ENCODE results near the gene TRMT112.

The TRMT112 gene

DNA sequence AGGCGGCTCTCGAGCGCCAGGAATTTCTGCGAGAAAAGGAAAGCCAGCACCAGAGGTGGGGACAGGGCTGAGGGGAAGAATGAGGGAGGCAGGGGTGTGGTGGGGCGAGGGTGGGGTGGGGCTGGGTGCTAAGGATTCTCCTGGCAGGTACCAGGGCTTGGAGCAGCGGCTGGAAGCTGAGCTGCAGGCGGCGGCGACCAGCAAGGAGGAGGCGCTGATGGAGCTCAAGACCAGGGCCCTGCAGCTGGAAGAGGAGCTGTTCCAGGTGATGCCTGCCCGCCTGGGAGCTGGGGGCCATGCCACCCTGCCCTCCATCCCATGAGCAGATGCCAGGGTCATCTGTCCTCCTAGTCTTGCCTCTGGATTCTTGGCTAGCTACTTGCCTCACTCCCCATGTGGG lies 32.0 kb upstream of the TRMT112 start:
- no peak for DNase-seq

DNA sequence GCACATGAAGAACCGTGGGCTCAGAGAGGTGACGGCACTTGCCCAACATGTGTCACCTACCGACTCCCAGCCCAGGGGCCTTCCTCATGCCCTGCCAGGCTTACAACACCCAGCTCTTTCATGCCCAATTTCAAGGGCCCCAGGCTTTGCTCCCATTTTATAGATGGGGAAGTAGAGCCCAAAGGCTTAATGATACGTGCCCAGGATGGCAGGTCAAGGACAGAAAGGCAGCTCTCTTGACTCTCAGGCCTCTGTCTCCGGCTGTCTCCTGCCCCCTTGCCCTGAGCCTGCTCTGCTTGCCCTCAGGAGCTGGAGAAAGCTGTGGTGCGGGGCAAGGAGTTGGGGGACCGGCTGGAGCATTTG lies 31.6 kb upstream of the TRMT112 start:
- no peak for DNase-seq

DNA sequence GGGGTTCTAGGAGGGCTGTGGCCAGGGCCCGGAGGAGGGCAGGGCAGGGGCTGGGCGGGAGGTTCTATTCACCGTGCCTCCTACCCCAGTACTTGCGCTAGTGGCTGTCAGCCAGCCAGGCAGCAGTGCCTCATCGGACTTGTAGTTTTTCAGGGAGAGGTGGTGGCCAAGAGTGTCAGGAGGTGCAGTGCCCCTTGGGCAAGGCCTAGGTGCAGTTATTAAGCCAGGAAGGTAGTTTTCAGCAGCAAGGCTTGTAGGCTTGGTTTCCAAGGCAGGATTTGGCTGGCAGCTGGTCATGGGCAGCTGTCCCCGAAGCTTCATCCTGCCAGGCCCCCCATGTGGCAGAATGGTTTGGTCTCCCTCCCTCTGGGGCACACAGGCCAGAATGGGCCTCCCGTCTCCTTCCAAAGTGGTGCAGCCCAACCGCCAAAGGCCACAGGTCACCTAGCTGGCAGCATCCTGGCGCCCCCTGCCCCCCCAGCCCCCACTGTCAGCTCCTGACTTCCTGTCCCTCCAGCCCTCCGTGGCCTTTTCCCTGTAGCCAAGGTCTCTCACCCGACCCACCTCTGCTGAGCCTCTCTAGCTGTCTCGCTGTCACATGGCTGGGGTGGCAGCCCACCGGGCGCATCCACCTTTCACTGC lies 31.1 kb upstream of the TRMT112 start:
- DNase-seq: no peak

DNA sequence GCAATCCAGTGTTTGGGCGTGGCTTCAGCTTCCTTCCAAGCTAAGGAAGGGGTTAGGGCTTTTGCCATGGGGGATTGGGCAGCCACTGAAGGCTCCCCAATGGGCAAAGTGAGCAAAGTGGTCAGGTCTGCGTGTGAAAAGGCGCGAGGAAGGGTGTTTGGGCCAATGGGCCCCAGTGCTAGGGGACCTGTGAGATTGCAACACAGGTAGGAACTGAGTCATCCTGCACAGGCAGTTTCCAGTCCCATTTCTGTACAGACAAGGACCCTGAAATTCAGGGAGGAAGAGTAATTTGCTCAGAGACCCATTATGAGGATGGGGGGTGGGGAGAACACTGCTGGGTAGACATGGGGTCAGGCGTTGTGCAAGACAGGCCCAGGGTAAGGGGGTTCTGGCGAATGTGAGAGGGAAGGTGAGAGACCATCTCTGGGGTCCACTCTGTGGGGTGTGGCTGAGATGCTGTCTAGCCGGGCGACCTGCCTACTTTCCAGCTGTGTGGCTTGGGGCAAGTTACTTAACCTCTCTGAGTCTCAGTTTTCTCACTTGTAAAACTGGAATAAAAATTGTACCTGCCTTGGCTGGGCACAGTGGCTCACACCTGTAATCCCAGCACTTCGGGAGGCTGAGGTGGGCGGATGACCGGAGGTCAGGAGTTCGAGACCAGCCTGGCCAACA lies 30.0 kb upstream of the TRMT112 start:
- DNase-seq: no peak

DNA sequence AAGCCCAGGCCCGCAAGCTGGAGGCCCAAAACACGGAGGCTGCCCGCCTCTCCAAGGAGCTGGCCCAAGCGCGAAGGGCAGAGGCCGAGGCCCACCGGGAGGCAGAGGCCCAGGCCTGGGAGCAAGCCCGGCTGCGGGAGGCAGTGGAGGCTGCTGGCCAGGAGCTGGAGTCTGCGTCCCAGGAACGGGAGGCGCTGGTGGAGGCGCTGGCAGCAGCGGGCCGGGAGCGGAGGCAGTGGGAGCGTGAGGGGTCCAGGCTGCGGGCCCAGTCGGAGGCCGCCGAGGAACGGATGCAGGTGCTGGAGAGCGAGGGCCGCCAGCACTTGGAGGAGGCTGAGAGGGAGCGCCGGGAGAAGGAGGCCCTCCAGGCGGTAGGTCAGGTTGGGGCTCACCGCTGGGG lies 27.4 kb upstream of the TRMT112 start:
- DNase-seq: no peak

DNA sequence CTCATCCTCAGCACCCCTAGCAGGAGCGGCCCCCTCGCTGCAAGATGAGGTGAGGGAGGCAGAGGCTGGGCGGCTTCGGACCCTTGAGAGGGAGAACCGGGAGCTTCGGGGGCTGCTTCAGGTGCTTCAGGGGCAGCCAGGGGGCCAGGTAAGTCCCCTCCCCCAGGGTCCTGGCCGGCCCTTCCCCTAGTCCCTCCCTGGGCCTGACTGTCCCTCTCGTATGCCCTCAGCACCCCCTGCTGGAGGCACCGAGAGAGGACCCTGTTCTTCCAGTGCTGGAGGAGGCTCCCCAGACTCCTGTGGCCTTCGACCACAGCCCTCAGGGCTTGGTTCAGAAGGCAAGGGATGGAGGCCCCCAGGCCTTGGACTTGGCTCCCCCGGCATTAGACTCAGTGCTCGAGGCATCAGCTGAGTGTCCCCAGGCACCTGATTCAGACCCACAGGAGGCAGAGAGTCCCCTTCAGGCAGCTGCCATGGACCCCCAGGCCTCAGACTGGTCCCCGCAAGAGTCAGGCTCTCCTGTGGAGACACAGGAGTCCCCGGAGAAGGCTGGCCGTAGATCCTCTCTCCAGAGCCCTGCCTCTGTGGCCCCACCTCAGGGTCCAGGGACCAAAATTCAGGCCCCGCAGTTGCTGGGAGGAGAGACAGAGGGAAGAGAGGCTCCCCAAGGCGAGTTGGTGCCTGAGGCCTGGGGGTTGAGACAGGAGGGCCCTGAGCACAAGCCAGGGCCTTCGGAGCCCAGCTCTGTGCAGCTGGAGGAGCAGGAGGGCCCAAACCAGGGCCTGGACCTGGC lies 26.6 kb upstream of the TRMT112 start:
- DNase-seq: peak; percentile 38

DNA sequence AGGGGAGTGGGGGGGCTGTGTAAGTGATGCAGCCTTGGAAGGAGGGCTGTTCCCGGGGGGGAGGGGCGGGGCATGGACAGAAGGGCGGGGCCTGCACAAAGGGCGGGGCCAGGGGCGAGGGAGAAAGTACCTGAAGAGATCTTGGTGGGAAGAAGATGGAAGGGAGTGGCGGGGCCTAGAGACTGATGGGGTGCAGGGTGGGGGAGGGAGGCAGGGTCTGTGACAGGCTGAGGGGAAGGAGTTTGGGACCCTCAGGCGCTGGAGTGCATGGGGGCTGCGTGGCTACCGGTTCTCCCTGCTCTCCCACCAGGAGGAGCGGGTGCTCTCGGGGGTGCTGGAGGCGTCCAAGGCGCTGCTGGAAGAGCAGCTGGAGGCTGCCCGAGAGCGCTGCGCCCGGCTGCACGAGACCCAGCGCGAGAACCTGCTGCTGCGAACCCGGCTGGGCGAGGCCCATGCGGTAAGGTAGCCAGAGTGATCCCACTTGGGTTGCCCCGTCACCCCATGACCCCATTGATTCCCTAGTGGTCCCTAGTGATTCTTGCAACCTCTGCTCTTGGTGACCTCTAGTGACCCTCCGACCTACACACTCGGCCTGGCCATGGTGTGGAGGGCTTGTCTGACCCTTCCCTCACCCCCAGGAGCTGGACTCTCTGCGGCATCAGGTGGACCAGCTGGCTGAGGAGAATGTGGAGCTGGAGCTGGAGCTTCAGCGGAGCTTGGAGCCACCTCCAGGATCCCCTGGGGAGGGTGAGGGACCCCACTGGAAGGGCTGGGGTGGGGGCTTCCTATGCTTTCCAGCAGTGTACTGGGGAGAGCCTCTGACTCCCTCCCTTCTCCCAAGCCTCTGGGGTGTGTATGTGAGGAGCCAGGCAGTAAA lies 25.7 kb upstream of the TRMT112 start:
- DNase-seq: no peak

DNA sequence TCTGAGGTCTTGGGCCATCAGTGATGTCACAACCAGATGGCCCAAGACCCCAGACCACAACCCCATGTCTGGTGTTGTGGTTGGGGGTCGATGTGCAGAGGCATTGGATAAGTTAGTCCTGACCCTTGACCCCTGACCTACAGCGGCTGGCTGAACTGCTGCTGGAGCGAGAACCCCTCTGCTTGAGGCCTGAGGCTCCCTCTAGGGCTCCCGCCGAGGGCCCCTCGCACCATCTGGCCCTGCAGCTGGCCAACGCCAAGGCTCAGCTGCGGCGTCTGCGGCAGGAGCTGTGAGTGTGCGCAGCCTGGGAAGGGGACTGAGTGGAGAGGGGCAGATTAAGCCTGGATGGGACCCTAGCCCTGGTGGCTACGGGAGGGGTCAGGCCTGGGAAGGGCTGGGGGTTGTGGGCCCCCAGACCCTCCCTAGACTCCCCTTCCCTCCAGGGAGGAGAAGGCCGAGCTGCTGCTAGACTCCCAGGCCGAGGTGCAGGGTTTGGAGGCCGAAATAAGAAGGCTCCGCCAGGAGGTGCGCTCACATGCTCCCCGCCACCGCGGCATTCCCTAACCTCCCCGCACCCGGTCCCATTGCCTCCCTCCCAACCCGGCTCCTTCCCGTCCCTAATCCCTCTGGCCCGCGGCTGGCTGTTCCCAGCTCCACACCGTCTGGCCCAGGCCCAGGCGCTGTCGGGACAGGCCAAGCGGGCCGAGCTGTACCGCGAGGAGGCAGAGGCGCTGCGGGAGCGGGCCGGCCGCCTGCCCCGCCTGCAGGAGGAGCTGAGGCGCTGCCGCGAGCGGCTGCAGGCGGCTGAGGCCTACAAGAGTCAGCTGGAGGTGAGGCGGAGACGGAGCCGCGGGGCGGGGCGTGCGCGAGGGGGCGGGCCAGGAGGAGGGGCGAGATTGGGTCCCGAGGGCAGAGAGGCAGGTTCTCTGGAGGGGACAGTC lies 24.8 kb upstream of the TRMT112 start:
- peak; percentile 78 for DNase-seq

DNA sequence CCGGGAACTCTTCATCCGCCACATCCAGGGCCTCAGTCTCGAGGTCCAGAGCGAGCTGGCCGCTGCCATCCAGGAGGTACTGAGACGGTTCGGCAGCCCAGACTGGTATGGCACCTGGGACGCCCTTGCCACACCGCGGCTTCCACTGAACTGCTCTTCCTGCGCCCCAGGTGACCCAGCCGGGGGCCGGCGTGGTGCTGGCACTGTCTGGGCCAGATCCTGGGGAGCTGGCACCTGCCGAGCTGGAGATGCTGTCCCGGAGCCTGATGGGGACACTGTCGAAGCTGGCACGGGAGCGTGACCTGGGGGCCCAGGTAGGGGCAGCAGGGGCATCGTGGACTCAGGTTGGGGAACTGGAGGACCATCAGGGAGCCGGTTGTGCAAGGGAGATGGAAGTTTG lies 24.1 kb upstream of the TRMT112 start:
- no peak for DNase-seq

DNA sequence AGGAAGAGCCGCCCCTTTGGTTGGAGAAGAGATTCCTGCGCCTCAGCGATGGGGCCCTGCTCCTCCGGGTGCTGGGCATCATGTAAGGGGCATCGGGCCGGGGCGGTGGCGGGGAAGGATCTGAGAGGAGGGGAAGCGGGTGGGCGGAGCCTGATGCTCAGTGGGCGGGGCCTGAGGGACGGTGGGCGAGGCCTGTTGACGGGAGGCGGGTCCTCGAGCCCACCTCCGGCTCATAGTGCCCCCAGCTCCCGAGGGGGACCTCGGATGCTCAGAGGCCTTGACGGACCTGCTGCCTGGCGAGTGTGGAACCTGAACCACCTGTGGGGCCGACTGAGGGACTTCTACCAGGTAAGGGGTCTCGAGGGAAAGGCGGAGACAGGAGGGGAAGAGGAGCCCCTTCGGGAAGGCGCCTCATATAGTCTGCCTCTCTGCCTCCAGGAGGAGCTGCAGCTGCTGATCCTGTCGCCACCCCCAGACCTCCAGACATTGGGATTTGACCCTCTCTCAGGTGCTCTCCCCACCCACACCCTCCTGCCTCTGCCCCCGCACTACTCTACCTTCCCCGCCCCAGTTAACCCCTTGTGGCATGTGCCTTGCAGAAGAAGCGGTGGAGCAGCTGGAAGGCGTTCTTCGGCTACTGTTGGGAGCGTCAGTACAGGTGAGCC lies 23.4 kb upstream of the TRMT112 start:
- DNase-seq: peak; percentile 44

DNA sequence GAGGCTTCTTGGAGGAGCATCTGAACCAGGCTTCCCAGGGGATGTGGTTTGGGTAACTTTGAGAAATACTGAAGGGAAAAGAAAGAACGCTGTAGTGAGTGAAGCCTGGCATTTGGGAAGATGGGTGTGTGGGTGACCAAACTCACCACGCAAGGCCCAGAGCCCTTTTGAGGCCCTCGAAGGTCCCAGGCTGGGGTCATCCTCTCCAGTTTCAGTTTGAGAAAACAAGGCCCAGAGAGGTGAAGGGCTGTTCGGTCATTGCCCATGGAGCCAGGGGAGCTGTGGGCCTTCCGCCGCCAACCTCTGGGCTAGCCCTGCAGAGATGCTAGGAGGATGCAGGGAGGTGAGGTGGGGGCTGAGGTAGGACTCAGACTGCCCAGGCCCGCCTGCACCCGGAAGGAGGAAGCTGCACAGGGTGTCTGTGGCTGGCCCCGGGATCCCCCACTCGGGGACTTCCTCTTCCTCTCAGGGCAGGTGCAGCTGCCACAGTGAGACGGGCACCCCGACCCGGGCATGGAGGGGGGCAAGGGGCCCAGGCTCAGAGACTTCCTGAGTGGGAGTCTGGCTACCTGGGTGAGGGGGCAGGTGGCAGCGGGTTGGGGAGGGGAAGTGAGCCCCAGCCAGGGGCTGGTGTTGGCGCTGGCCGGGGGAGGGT lies 22.5 kb upstream of the TRMT112 start, which contains the start of gene CCDC88B:
TSS of gene CCDC88B (plus strand) at position 451 of the 655 bp plus-strand sequence. CDS start at position 514, 63 bp downstream.
- peak; percentile 91 for DNase-seq

DNA sequence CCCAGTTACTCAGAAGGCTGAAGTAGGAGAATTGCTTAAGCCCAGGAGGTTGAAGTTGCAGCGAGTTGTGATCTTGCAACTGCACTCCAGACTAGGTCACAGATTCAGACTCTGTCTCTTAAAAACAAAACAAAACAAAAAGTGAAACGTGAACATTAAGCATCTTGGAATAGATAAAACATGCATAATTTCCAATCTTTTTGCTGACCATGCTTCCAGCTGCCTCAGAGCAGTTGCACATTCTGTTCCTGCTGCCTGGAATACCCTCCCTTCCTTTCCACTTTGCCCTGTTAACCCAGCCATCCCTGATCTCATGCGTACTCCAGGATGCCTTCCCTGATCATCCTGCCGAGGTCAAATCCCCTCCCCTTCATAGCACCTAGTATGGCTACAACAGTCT lies 21.9 kb upstream of the TRMT112 start:
- DNase-seq: no peak

DNA sequence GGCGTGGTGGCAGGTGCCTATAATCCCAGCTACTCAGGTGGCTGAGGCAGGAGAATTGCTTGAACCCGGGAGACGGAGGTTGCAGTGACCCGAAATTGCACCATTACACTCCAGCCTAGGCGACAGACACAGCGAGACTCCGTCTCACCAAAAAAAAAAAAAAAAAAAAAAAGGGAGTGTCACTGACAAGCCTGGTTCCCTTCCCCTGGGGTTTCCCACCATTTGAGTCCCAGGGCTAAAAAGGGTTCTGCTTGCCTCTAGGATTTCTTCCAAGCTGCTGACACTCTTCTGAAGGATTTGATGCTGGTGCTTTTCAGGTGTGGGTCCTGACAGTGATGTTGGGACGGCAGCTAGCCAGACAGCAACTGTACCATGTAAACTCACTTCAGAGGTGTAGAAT lies 21.4 kb upstream of the TRMT112 start:
- DNase-seq: no peak

DNA sequence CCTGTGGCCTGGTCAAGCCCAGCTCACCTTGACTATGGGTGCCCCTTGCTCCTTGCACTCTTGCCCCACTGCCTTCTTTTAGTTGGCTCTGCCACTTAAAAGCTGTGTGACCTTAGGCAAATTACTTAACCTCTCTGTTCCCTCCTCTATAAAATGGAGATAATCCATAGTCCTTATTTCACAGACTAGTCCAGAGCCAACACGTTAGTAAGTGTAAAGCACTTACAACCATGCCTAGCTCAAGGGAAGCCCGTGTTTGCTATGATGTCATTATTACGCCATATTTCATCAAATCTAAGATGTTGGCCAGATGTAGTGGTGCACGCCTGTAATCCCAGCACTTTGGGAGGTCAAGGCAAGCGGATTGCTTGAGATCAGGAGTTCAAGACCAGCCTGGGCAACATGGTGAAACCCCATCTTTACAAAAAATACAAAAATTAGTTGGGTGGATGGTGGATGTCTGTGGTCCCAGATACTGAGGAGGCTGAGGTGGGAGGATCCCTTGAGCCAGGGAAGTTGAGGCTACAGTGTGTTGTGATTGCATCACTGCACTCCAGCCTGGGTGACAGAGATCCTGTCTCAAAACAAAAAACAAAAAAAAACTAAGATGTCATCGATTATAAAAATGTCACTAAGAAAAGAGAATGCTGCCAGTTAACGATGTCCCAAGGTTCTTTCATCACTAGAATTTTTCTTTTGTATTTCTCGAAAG lies 20.3 kb upstream of the TRMT112 start:
- DNase-seq: no peak

DNA sequence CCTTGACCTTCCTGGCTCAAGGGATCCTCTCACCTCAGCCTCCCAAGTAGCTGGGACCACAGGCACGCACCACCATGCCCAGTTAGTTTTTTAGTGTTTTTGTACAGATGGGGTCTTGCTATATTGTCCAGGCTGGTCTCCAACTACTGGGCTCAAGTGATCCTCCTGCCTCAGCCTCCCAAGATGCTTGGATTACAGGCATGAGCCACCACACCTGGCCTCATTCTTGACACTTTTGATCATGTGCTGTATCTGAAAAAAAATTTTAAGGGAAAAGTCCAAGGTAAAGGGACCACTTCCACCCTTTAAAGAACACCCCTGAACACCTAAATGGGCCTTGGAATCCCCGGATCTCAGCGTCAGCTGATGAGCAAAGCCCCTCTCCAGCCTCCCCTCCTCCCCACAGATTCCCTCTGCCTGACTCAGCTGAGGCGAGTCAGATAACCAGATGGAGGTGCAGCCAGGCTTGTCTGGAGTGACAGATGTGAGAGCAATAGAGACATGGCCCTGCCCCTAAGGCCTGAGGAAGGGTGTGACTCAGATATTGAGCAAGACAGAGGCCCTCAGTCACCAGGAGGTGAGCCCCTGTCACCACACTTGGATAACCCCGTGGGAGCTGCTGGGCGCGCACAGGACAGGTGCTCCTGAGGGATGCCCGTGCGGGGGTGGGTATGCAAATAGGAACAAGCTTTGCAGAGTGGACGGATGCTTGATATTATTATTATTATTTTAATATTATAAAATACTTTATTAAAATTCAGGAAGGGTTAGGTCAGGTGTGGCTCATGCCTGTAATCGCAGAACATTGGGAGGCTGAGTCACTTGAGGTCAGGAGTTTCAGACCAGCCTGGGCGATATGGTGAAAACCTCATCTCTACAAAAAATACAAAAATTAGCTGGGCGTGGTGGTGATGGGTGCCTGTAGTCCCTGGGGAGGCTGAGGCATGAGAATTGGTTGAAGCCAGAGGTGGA lies 17.7 kb upstream of the TRMT112 start:
- peak; percentile 54 for DNase-seq

DNA sequence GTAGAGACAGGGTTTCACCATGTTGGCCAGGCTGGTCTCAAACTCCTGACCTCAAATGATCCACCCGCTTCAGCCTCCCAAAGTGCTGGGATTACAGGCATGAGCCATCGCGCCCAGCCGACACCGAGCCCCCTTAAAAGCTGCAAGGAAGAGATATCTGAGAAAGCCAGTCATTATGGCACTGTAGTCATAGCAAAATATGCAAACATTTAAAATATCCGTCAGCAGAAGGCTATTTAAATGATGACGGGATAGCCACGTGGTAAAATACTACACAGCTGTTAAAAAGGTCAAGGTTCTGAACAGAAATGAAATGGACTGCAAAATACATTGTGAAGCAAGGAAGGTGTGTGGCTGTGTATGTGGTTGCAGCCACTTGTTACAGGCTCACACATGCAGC lies 16.2 kb upstream of the TRMT112 start:
- DNase-seq: peak; percentile 3

DNA sequence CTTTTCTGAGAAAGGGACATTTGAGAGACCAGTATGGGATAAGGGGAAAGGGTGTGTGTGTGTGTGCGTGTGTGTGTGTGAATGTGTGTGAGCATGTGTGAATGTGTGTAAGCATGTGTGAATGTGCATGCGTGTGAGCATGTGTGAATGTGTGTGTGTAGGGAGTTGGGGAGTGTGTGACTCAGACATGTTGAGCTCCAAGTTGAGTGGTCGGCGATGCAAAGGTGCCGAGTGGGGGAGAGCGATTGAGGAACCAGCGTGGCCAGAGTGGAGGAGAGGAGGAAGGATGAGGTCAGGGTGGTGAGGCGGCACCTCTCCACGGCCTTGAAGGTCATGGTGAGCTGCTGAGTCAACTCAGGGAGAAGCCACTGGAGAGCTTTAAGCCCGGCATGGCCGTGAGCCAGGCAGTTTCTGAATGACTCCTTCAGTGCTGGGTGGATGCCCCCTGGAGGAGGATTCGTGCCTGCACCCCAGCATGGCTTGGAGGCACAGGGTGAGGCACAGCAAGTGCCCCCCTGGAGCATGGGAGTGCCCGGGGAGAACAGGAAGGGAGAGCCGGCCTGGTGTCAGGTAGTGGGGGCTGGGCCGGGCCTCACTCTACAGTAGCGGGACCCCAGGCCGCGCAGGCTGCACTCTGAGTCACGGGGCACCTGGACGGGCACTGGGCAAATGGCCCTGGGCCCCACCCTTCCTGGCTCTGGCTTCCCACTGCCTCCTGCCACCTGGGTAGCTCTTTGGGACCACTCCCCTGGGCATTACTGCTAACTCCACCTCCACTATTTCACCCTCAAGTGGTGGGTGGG lies 14.4 kb upstream of the TRMT112 start:
- DNase-seq: peak; percentile 99

DNA sequence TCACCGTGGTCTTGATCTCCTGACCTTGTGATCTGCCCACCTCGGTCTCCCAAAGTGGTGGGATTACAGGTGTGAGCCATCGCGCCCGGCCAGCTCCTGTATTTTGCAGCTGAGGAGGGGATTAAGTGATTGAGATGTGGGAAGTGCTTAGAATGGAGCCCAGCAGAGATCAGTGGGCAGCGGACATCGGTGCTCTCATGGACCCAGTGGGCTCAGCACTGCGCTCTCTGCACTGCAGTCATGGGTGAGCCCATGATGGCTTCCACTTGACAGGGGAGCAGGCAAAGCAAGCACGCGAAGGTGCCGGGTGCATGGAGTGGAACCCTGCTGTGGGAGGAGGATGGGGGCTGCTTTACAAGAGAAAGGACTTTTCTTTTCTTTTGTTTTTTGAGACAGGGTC lies 13.5 kb upstream of the TRMT112 start:
- peak; percentile 1 for DNase-seq
